Left lung (tissue), 10 donors: ENCODE results near the gene SUGP2. TPM values are rescaled to one million over a fixed set of nuclear protein-coding genes. Genes with fewer than 3 reads are reported as not detected.
A peak's percentile ranks its signal among the peaks of the same experiment; 100 is the strongest.

ENCODE experiments used
- ATAC-seq: fragments of 200-7000 bp; cut with Tn5 transposase; one replicate; pipeline ENCODE4 v1.9.1; 2020; ENCODE audit warnings: moderate library complexity
- DNase-seq, 4 donors: peaks; one replicate each; pipeline ENCODE4 v3.0.0-alpha.2; 2013 to 2020
- H3K27ac ChIP-seq, 2 donors: fragments of 200-600 bp; sonication (generic) in 1 of 2; one replicate each; pipeline versions ENCODE4 v1.5.0 to v1.8.0; 2020 to 2021
- H3K27me3 ChIP-seq, 2 donors: fragments of 200-600 bp; sonication (generic) in 1 of 2; one replicate each; pipeline versions ENCODE4 v1.5.0 to v1.8.0; 2020 to 2021
- H3K36me3 ChIP-seq, 2 donors: fragments of 200-600 bp; sonication (generic) in 1 of 2; one replicate each; pipeline versions ENCODE4 v1.5.0 to v1.8.0; 2020 to 2021
- H3K4me1 ChIP-seq, 2 donors: fragments of 200-600 bp; one replicate each; pipeline ENCODE4 v1.8.0; 2021
- H3K4me3 ChIP-seq, 2 donors: fragments of 200-600 bp; sonication (generic) in 1 of 2; one replicate each; pipeline versions ENCODE4 v1.5.0 to v1.8.0; 2020 to 2021; ENCODE audit warnings: mild to moderate bottlenecking in 1 of 2
- H3K9me3 ChIP-seq, 2 donors: fragments of 200-600 bp; sonication (generic) in 1 of 2; one replicate each; pipeline versions ENCODE4 v1.5.0 to v1.8.0; 2020 to 2021
- CTCF ChIP-seq, 2 donors: fragments of 200-600 bp; sonication (generic) in 1 of 2; IDR thresholded peaks; one replicate each; pipeline versions ENCODE4 v1.5.0 to v1.8.0; 2021; ENCODE audit warnings: antibody characterized with exemption in 2 of 2
- intact Hi-C, 2 donors: fragments of 100-400 bp; cut with DNase I; formaldehyde crosslinking; loops; one replicate each; pipeline versions ENCODE4 v1.11.2 to v1.14.2; 2022
- polyA plus RNA-seq, 6 donors: library from polyadenylated mRNA; unstranded; fragments of 120-200 nt; gene quantifications; one replicate each; pipeline ENCODE4 v1.2.1, GENCODE V29; 2013; ENCODE audit not compliant: insufficient read length in 6 of 6
- total RNA-seq, 2 donors: library from RNA; stranded (reverse); fragmentation: NEBNext Ultra II Directional; extraction: Animal tissue kit (Norgen Biotek cat#: 25700); gene quantifications; one replicate each; pipeline ENCODE4 v1.2.1, GENCODE V29; 2021
- donor health status: DM: no; HTN: yes; CAD: no.
- donor health status: DM: no; HTN: no; CAD: no.

SUGP2 gene
- total and polyA plus RNA-seq, 8 donors = 64.2 to 139 (median 103) TPM

GRCh38 chr19:19077103-19077502 lies 43.8 kb upstream of the SUGP2 start:
- H3K9me3 ChIP-seq = no peaks in the 10 kb centered on the region
- H3K27ac ChIP-seq = peak overlapping the region in 1 of 2 donors; percentile 53
- H3K4me3 ChIP-seq = no peak overlapping the region
- H3K4me1 ChIP-seq = no peaks in the 10 kb centered on the region
- H3K36me3 ChIP-seq = no peaks in the 10 kb centered on the region
- no peak for DNase-seq
- no peak for TF ChIP-seq CTCF (IDR thresholded peaks at IDR 0.05)
- peak; percentile 76 for ATAC-seq
- no peaks in the 10 kb centered on the region for H3K27me3 ChIP-seq
- intact Hi-C loops = no loop called here

- H3K36me3 ChIP-seq = no peaks in the 10 kb centered on the region
- no peaks in the 10 kb centered on the region for H3K27me3 ChIP-seq
- H3K27ac ChIP-seq = no peak overlapping the region
- H3K4me1 ChIP-seq = no peaks in the 10 kb centered on the region
- intact Hi-C loops = no loop called here
- no peak overlapping the region for H3K4me3 ChIP-seq
- no peaks in the 10 kb centered on the region for H3K9me3 ChIP-seq
- no peak for ATAC-seq
- no peak for DNase-seq
- TF ChIP-seq CTCF (IDR thresholded peaks at IDR 0.05) = no peak
Observed at GRCh38 chr19:19076476-19076875, 43.2 kb upstream of the SUGP2 start.

- no peak for DNase-seq
- TF ChIP-seq CTCF (IDR thresholded peaks at IDR 0.05) = no peak
- Histone ChIP-seq H3K27me3 (no peaks in the 10 kb centered on the region), H3K36me3 (no peaks in the 10 kb centered on the region), H3K27ac (no peak overlapping the region), H3K4me1 (no peaks in the 10 kb centered on the region), H3K9me3 (no peaks in the 10 kb centered on the region), H3K4me3 (no peak overlapping the region)
- intact Hi-C loops = no loop called here
- no peak for ATAC-seq
Observed at GRCh38 chr19:19075126-19075525, 41.8 kb upstream of the SUGP2 start.

- no peak for TF ChIP-seq CTCF (IDR thresholded peaks at IDR 0.05)
- Histone ChIP-seq H3K9me3 (no peaks in the 10 kb centered on the region), H3K4me3 (no peak overlapping the region), H3K27ac (no peak overlapping the region), H3K27me3 (no peaks in the 10 kb centered on the region), H3K36me3 (no peaks in the 10 kb centered on the region), H3K4me1 (no peaks in the 10 kb centered on the region)
- no peak for ATAC-seq
- intact Hi-C loops = no loop called here
- no peak for DNase-seq
Observed at GRCh38 chr19:19074196-19074882, 41.0 kb upstream of the SUGP2 start.

GRCh38 chr19:19071897-19072296 lies 38.6 kb upstream of the SUGP2 start:
- H3K4me1 ChIP-seq = peaks cover 0 to 7% of the 10 kb centered on the region in 2 donors
- H3K9me3 ChIP-seq = no peaks in the 10 kb centered on the region
- no peak for TF ChIP-seq CTCF (IDR thresholded peaks at IDR 0.05)
- no peaks in the 10 kb centered on the region for H3K27me3 ChIP-seq
- no peak overlapping the region for H3K27ac ChIP-seq
- H3K36me3 ChIP-seq = no peaks in the 10 kb centered on the region
- intact Hi-C loops = no loop called here
- no peak for DNase-seq
- no peak for ATAC-seq
- no peak overlapping the region for H3K4me3 ChIP-seq
